Natural killer cell (primary cell): ENCODE results near the gene LARGE1. TPM values are rescaled to one million over a fixed set of nuclear protein-coding genes. Genes with fewer than 3 reads are reported as not detected.

Source experiments
- ATAC-seq, 3 donors: fragments of 150-1000 bp in 2 of 3; fragments of 200-7000 bp in 1 of 3; cut with Tn5 transposase; 1 replicate in 1 of 3; 2 replicates in 2 of 3; pipeline ENCODE4 v1.10.0; 2021; ENCODE audit warnings: mild to moderate bottlenecking in 2 of 3, moderate library complexity in 2 of 3
- DNase-seq, 2 donors: peaks; one replicate each; pipeline versions ENCODE4 v3.0.0 to v3.0.0-alpha.2; 2013 to 2021; ENCODE audit warnings: mixed read lengths in 1 of 2
- H3K27ac ChIP-seq: one replicate; pipeline ENCODE4 v1.5.1; 2013; ENCODE audit warnings: mild to moderate bottlenecking, low read length
- H3K27me3 ChIP-seq: one replicate; pipeline ENCODE4 v1.6.1; 2013; ENCODE audit warnings: low read length; ENCODE audit not compliant: control insufficient read depth, insufficient read depth
- H3K36me3 ChIP-seq: one replicate; pipeline ENCODE4 v1.6.1; 2013; ENCODE audit warnings: low read length; ENCODE audit not compliant: control insufficient read depth, insufficient read depth
- H3K4me1 ChIP-seq: one replicate; pipeline ENCODE4 v1.6.1; 2013; ENCODE audit warnings: low read length; ENCODE audit not compliant: control insufficient read depth, insufficient read depth
- H3K4me3 ChIP-seq: one replicate; pipeline ENCODE4 v1.5.1; 2013; ENCODE audit warnings: low read length
- H3K9me3 ChIP-seq: one replicate; pipeline ENCODE4 v1.6.1; 2013; ENCODE audit warnings: low read length; ENCODE audit not compliant: control insufficient read depth, insufficient read depth
- H3K27ac Mint-ChIP-seq, 2 donors: one replicate each; pipeline ENCODE4 v1.8.0; 2022; ENCODE audit warnings: mild to moderate bottlenecking in 2 of 2, mixed read lengths in 2 of 2, moderate library complexity in 1 of 2
- H3K27me3 Mint-ChIP-seq, 2 donors: one replicate each; pipeline ENCODE4 v1.8.0; 2022; ENCODE audit warnings: low read depth in 2 of 2, mixed read lengths in 2 of 2
- H3K36me3 Mint-ChIP-seq: one replicate; pipeline ENCODE4 v1.8.0; 2022; ENCODE audit warnings: mixed read lengths
- H3K4me1 Mint-ChIP-seq, 2 donors: one replicate each; pipeline ENCODE4 v1.8.0; 2022; ENCODE audit warnings: mixed read lengths in 2 of 2
- H3K4me3 Mint-ChIP-seq: one replicate; pipeline ENCODE4 v1.8.0; 2022; ENCODE audit warnings: mild to moderate bottlenecking, moderate library complexity, mixed read lengths
- H3K9me3 Mint-ChIP-seq, 2 donors: one replicate each; pipeline ENCODE4 v1.8.0; 2022; ENCODE audit warnings: mixed read lengths in 2 of 2
- CTCF ChIP-seq: fragments of 200-600 bp; IDR thresholded peaks from one replicate; pipeline ENCODE4 v1.8.0; 2022; ENCODE audit warnings: antibody characterized with exemption
- WGBS: methylation state at CpG from one replicate; pipeline ENCODE4 v1.1.7; 2013; ENCODE audit warnings: missing lambda C conversion rate; ENCODE audit not compliant: insufficient coverage; 5-methylcytosine and 5-hydroxymethylcytosine counted together
- intact Hi-C: fragments of 100-400 bp; cut with micrococcal nuclease; formaldehyde crosslinking; loops from one replicate; pipeline ENCODE4 v1.14.2; 2022
- total RNA-seq, 4 donors: library from RNA; stranded (reverse); fragments of 120-200 nt in 1 of 4; gene quantifications; one replicate each; pipeline versions ENCODE4 v1.2.3 to v1.2.4, GENCODE V29; 2013 to 2022

The LARGE1 gene
- total RNA-seq, 3 donors from 2014 or later (not counting 1 experiment from before 2014, with no cell fraction given), result 2.6 to 11.6 (median 4.1) TPM

GRCh38 chr22:33880986-33881385 is 39.3 kb downstream of the LARGE1 start:
- no peaks in the 10 kb centered on the region for H3K36me3 ChIP-seq
- Mint-ChIP-seq H3K36me3 (no peaks in the 10 kb centered on the region), H3K27me3 (peaks cover 0 to 9% of the 10 kb centered on the region in 2 donors), H3K4me3 (no peak overlapping the region), H3K27ac (no peak overlapping the region), H3K4me1 (no peaks in the 10 kb centered on the region), H3K9me3 (no peaks in the 10 kb centered on the region)
- H3K9me3 ChIP-seq, result no peaks in the 10 kb centered on the region
- 93% methylated on average over 11 of the region's 11 CpGs for WGBS
- no peak for TF ChIP-seq CTCF
- intact Hi-C loops, result no loop called here
- no peak overlapping the region for H3K4me3 ChIP-seq
- H3K27ac ChIP-seq, result no peak overlapping the region
- no peaks in the 10 kb centered on the region for H3K4me1 ChIP-seq
- DNase-seq, result no peak
- no peak for ATAC-seq
- no peaks in the 10 kb centered on the region for H3K27me3 ChIP-seq

GRCh38 chr22:33879796-33880195 is 40.5 kb downstream of the LARGE1 start:
- Mint-ChIP-seq H3K9me3 (no peaks in the 10 kb centered on the region), H3K27me3 (peaks cover 0 to 9% of the 10 kb centered on the region in 2 donors), H3K4me3 (no peak overlapping the region), H3K4me1 (no peaks in the 10 kb centered on the region), H3K27ac (no peak overlapping the region), H3K36me3 (no peaks in the 10 kb centered on the region)
- DNase-seq (no peak), ATAC-seq (no peak)
- Histone ChIP-seq H3K4me1 (no peaks in the 10 kb centered on the region), H3K4me3 (no peak overlapping the region), H3K9me3 (no peaks in the 10 kb centered on the region), H3K27me3 (no peaks in the 10 kb centered on the region), H3K36me3 (no peaks in the 10 kb centered on the region), H3K27ac (no peak overlapping the region)
- 81% methylated on average over 4 of the region's 4 CpGs for WGBS
- intact Hi-C loops, result no loop called here
- no peak for TF ChIP-seq CTCF

GRCh38 chr22:33875316-33875715 is 45.0 kb downstream of the LARGE1 start:
- H3K9me3 ChIP-seq, result no peaks in the 10 kb centered on the region
- Mint-ChIP-seq H3K36me3 (no peaks in the 10 kb centered on the region), H3K27ac (no peak overlapping the region), H3K4me3 (no peak overlapping the region), H3K9me3 (no peaks in the 10 kb centered on the region), H3K4me1 (no peaks in the 10 kb centered on the region), H3K27me3 (no peaks in the 10 kb centered on the region)
- no peak overlapping the region for H3K4me3 ChIP-seq
- H3K36me3 ChIP-seq, result no peaks in the 10 kb centered on the region
- intact Hi-C loops, result no loop called here
- no peaks in the 10 kb centered on the region for H3K27me3 ChIP-seq
- TF ChIP-seq CTCF, result no peak
- ATAC-seq (no peak), DNase-seq (no peak)
- WGBS, result 91% methylated on average over 6 of the region's 6 CpGs
- no peaks in the 10 kb centered on the region for H3K4me1 ChIP-seq
- H3K27ac ChIP-seq, result no peak overlapping the region

GRCh38 chr22:33874206-33874605 is 46.1 kb downstream of the LARGE1 start:
- WGBS, result 87% methylated on average over 7 of the region's 7 CpGs
- Histone ChIP-seq H3K27ac (no peak overlapping the region), H3K9me3 (no peaks in the 10 kb centered on the region), H3K27me3 (no peaks in the 10 kb centered on the region), H3K4me1 (no peaks in the 10 kb centered on the region), H3K4me3 (no peak overlapping the region), H3K36me3 (no peaks in the 10 kb centered on the region)
- H3K4me1 Mint-ChIP-seq, result no peaks in the 10 kb centered on the region
- no peak overlapping the region for H3K27ac Mint-ChIP-seq
- H3K9me3 Mint-ChIP-seq, result no peaks in the 10 kb centered on the region
- no peak for ATAC-seq
- TF ChIP-seq CTCF, result no peak
- H3K27me3 Mint-ChIP-seq, result no peaks in the 10 kb centered on the region
- intact Hi-C loops, result no loop called here
- no peak for DNase-seq
- H3K4me3 Mint-ChIP-seq, result no peak overlapping the region
- H3K36me3 Mint-ChIP-seq, result no peaks in the 10 kb centered on the region
